Muscle layer of colon (tissue), 2 donors: Measurements from ENCODE around the gene ANKS6.

ENCODE experiments used
- H3K27ac ChIP-seq: one replicate; pipeline ENCODE4 v1.7.0; 2013; ENCODE audit warnings: low read depth, mild to moderate bottlenecking, low read length, moderate library complexity
- H3K27me3 ChIP-seq, 2 donors: one replicate each; pipeline ENCODE4 v1.7.0; 2013; ENCODE audit warnings: low read length in 2 of 2, mild to moderate bottlenecking in 2 of 2; ENCODE audit not compliant: insufficient read depth in 2 of 2, control insufficient read depth in 1 of 2
- H3K36me3 ChIP-seq: one replicate; pipeline ENCODE4 v1.7.0; 2013; ENCODE audit warnings: mild to moderate bottlenecking, low read length; ENCODE audit not compliant: insufficient read depth
- H3K4me1 ChIP-seq: one replicate; pipeline ENCODE4 v1.7.0; 2013; ENCODE audit warnings: mild to moderate bottlenecking, low read length; ENCODE audit not compliant: insufficient read depth
- H3K4me3 ChIP-seq, 2 donors: one replicate each; pipeline ENCODE4 v1.7.0; 2013; ENCODE audit warnings: low read length in 2 of 2, low read depth in 1 of 2, mild to moderate bottlenecking in 1 of 2, moderate library complexity in 1 of 2
- H3K9ac ChIP-seq: one replicate; pipeline ENCODE4 v1.7.0; 2013; ENCODE audit warnings: low read length
- H3K9me3 ChIP-seq: one replicate; pipeline ENCODE4 v1.7.0; 2013; ENCODE audit warnings: mild to moderate bottlenecking, low read length
- donor health status: abdominal sarcoma.
- donor health status: Adenocarcinoma of cecum.

Gene ANKS6

DNA sequence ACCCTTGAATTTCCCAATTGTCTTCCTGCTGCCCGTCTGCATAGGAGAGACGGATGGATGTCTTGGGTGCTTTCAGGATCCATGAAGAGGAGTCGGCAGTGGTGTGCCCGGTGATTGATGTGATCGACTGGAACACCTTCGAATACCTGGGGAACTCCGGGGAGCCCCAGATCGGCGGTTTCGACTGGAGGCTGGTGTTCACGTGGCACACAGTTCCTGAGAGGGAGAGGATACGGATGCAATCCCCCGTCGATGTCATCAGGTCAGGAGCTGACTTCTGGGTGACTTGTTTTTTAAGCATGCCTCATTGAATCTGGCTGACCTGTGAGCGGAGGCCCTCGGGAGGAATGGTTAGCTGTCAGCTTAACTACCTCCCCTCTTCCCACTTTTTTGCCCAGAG is 35.3 kb upstream of the ANKS6 start:
- no peak overlapping the region for H3K9ac ChIP-seq
- peaks cover 7% of the 10 kb centered on the region for H3K36me3 ChIP-seq
- H3K27me3 ChIP-seq = no peaks in the 10 kb centered on the region
- no peak overlapping the region for H3K4me3 ChIP-seq
- H3K27ac ChIP-seq = no peak overlapping the region
- no peaks in the 10 kb centered on the region for H3K4me1 ChIP-seq
- H3K9me3 ChIP-seq = no peaks in the 10 kb centered on the region

GRCh38 chr9:98830554-98830953 is 34.2 kb upstream of the ANKS6 start:
- no peaks in the 10 kb centered on the region for H3K9me3 ChIP-seq
- no peak overlapping the region for H3K9ac ChIP-seq
- H3K27me3 ChIP-seq = no peaks in the 10 kb centered on the region
- H3K4me1 ChIP-seq = no peaks in the 10 kb centered on the region
- H3K27ac ChIP-seq = no peak overlapping the region
- H3K4me3 ChIP-seq = no peak overlapping the region
- peaks cover 5% of the 10 kb centered on the region for H3K36me3 ChIP-seq

DNA sequence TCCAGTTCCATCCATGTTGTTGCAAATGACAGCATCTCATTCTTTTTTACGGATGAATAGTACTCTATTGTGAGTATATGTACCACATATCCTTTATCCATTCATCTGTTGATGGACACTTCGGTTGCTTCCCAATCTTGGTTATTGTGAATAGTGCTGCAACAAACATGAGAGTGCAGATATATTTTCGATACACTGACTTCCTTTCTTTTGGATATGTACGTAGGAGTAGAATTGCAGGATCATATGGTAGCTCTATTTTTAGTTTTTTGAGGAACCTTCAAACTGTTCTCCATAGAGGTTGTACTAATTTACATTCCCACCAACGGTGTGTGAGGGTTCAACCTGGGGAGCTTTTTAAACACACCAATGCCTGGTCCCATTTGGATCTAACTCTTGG is 33.4 kb upstream of the ANKS6 start:
- no peaks in the 10 kb centered on the region for H3K27me3 ChIP-seq
- H3K9ac ChIP-seq = no peak overlapping the region
- no peaks in the 10 kb centered on the region for H3K9me3 ChIP-seq
- no peak overlapping the region for H3K4me3 ChIP-seq
- H3K36me3 ChIP-seq = peaks cover 5% of the 10 kb centered on the region
- no peak overlapping the region for H3K27ac ChIP-seq
- no peaks in the 10 kb centered on the region for H3K4me1 ChIP-seq

DNA sequence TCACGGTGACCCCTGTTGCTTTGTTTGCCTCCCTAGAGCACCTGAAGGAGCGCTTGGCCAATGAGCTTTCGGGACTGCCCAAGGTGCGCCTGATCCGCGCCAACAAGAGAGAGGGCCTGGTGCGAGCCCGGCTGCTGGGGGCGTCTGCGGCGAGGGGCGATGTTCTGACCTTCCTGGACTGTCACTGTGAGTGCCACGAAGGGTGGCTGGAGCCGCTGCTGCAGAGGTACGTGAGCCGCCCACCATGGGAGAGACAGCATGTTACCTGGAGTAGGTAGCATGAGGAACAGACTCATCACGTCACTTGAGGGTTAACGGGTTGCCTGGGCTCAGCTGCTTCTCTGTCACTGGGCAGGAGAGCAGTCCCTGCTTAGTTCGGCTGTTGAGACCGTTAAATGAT is 30.4 kb upstream of the ANKS6 start:
- no peaks in the 10 kb centered on the region for H3K4me1 ChIP-seq
- H3K9ac ChIP-seq = no peak overlapping the region
- H3K9me3 ChIP-seq = no peaks in the 10 kb centered on the region
- H3K4me3 ChIP-seq = no peak overlapping the region
- peaks cover 5% of the 10 kb centered on the region for H3K36me3 ChIP-seq
- H3K27ac ChIP-seq = no peak overlapping the region
- no peaks in the 10 kb centered on the region for H3K27me3 ChIP-seq

DNA sequence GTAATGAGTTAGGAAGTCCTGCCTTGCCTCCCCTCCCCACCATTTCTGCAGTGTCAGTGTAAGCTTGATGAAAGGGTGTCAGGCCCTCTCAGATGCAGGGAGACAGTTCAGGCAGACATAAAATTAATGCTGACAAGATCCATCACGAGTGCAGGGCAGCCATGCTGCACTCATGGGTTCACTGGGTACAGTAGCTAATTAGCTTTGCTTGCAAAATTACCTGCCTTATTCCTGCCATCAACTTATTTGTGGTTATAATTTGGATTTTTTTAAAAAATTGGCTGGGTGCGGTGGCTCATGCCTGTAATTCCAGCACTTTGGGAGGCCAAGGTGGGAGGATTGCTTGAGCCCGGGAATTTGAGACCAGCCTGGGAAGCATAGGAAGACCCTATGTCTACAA is 29.1 kb upstream of the ANKS6 start:
- no peak overlapping the region for H3K9ac ChIP-seq
- H3K27me3 ChIP-seq = no peaks in the 10 kb centered on the region
- H3K36me3 ChIP-seq = peaks cover 5% of the 10 kb centered on the region
- H3K4me1 ChIP-seq = no peaks in the 10 kb centered on the region
- H3K27ac ChIP-seq = no peak overlapping the region
- H3K4me3 ChIP-seq = no peak overlapping the region
- no peaks in the 10 kb centered on the region for H3K9me3 ChIP-seq

DNA sequence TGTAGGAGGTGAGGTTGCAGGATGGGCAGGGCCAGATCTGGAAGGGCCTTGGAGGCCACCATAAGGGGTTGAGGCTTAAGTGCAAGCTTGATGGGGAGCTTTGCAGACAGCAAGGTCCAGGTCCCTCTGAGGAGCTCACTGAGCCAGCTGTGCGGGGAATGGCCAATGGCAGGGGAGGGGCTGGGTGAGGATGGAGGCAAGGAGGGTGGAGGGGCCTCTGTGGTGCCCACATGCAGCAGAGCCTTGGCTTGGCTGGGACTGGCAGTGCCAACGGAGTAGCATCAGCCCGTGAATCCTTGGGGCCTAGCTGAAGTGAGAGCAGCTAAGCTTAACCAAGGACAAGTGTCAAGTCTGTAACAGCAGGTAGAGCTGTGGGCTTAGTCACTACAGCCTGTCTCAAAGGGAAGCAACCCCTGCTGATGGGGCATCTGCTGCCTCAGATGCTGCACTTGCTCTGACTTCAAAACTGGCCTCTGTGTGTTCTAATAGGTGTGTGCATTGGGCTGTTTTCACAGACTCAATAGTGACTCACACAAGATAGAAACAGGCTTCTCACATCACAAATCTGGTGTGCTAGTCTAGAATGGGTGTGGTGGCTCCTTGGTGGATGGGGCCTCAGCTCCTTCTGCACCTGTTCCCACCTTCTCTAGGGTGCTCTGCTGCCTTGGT is 27.4 kb upstream of the ANKS6 start:
- H3K27ac ChIP-seq = no peak overlapping the region
- H3K36me3 ChIP-seq = peaks cover 5% of the 10 kb centered on the region
- H3K4me1 ChIP-seq = no peaks in the 10 kb centered on the region
- H3K27me3 ChIP-seq = no peaks in the 10 kb centered on the region
- no peak overlapping the region for H3K9ac ChIP-seq
- no peak overlapping the region for H3K4me3 ChIP-seq
- H3K9me3 ChIP-seq = no peaks in the 10 kb centered on the region

- no peak overlapping the region for H3K27ac ChIP-seq
- H3K27me3 ChIP-seq = no peaks in the 10 kb centered on the region
- peaks cover 5% of the 10 kb centered on the region for H3K36me3 ChIP-seq
- H3K9me3 ChIP-seq = no peaks in the 10 kb centered on the region
- no peak overlapping the region for H3K4me3 ChIP-seq
- no peaks in the 10 kb centered on the region for H3K4me1 ChIP-seq
- no peak overlapping the region for H3K9ac ChIP-seq
These were observed 26.3 kb upstream of the ANKS6 start for GRCh38 chr9:98822661-98823060.

- Histone ChIP-seq H3K27me3 (no peaks in the 10 kb centered on the region), H3K27ac (no peak overlapping the region), H3K4me3 (no peak overlapping the region), H3K9ac (no peak overlapping the region), H3K36me3 (no peaks in the 10 kb centered on the region), H3K4me1 (no peaks in the 10 kb centered on the region), H3K9me3 (no peaks in the 10 kb centered on the region)
These were observed 25.5 kb upstream of the ANKS6 start for GRCh38 chr9:98821831-98822230.

DNA sequence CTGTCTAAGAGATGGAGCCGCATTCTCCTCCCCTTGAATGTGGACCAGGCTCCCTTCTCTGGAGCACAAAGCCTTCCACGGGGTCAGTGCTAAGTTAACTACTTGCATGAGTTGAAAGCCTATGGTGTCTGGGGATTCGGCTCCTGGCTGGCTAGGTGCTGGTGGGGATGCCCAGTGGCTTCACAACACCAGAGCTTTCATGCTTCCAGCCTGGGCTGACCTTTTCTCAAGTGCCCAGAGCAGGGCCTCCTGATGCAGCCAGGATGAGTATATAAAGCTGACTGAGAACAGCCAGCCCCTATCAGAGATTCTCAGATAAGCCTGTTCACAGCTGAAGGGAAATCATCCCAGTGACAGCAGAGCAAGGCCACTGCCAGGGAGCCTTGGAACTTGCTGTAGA is 22.9 kb upstream of the ANKS6 start:
- Histone ChIP-seq H3K9ac (no peak overlapping the region), H3K4me1 (no peaks in the 10 kb centered on the region), H3K27ac (no peak overlapping the region), H3K9me3 (no peaks in the 10 kb centered on the region), H3K4me3 (no peak overlapping the region), H3K27me3 (no peaks in the 10 kb centered on the region), H3K36me3 (no peaks in the 10 kb centered on the region)

DNA sequence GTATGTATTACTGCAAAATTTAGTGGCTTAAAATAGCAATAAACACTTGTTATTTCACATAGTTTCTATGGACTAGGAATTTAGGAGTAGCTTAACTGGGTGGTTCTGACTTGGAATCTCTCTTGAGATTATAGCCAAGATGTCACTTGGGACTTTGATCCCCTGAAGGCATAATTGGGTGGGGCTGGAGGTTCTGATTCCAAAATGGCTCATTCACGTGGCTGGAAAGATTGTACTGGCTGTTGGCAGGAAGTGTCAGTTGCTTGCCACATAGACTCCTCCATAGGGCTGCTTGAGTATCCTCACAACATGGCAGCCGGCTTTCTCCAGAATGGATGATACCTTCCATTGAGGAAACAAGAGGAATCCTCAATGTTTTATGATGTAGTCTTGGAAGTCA is 22.4 kb upstream of the ANKS6 start:
- no peak overlapping the region for H3K4me3 ChIP-seq
- no peaks in the 10 kb centered on the region for H3K4me1 ChIP-seq
- no peak overlapping the region for H3K27ac ChIP-seq
- no peak overlapping the region for H3K9ac ChIP-seq
- H3K36me3 ChIP-seq = no peaks in the 10 kb centered on the region
- no peaks in the 10 kb centered on the region for H3K9me3 ChIP-seq
- H3K27me3 ChIP-seq = no peaks in the 10 kb centered on the region

DNA sequence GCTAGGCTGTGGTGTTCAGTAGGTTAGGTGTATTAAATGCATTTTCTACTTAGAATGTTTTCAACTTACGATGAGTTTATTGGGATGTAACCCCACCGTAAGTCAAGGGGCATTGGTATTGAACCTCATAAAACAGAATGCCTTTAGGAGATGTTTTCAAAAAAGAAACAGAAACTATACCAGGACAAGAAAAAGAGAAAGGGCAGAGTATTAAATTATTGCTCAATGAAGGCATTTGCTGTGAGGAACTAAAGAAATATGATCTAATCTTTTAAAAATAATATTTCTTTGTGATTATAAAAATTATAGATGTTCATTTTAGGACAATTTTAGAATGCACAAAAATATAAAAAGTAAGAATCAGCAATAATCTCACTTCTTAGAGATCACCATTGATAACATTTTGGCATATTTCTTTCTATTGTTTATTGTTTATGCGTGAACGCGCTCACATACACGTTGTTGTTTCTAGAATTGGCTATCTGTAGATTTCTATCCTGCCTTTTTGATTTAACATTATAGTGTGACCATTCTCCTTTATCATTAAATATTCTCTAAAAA is 19.1 kb upstream of the ANKS6 start:
- no peak overlapping the region for H3K9ac ChIP-seq
- H3K27me3 ChIP-seq = no peaks in the 10 kb centered on the region
- no peak overlapping the region for H3K4me3 ChIP-seq
- H3K27ac ChIP-seq = no peak overlapping the region
- no peaks in the 10 kb centered on the region for H3K36me3 ChIP-seq
- no peaks in the 10 kb centered on the region for H3K4me1 ChIP-seq
- H3K9me3 ChIP-seq = no peaks in the 10 kb centered on the region

- H3K9me3 ChIP-seq = no peaks in the 10 kb centered on the region
- H3K4me3 ChIP-seq = no peak overlapping the region
- no peaks in the 10 kb centered on the region for H3K36me3 ChIP-seq
- no peak overlapping the region for H3K9ac ChIP-seq
- no peak overlapping the region for H3K27ac ChIP-seq
- H3K27me3 ChIP-seq = no peaks in the 10 kb centered on the region
- H3K4me1 ChIP-seq = peaks cover 26% of the 10 kb centered on the region
These were observed 14.8 kb upstream of the ANKS6 start for GRCh38 chr9:98811051-98811650.
